Loucy (cell line): Measurements from ENCODE around the gene NUP35.

Experiments
- H2AFZ ChIP-seq: fragments of 200-600 bp; sonication (generic); 2 replicates; pipeline ENCODE4 v1.6.0; 2016; ENCODE audit warnings: antibody characterized with exemption, mild to moderate bottlenecking, low read length, moderate library complexity
- H3F3A ChIP-seq: fragments of 200-600 bp; 2 replicates; pipeline ENCODE4 v1.6.0; 2016; ENCODE audit warnings: antibody characterized with exemption, low read depth, mild to moderate bottlenecking
- H3K27me3 ChIP-seq: fragments of 200-600 bp; sonication (generic); 2 replicates; pipeline ENCODE4 v1.6.1; 2014; ENCODE audit warnings: low read length, mild to moderate bottlenecking; ENCODE audit not compliant: insufficient read depth, poor library complexity, severe bottlenecking
- H3K36me3 ChIP-seq: fragments of 200-600 bp; sonication (generic); 2 replicates; pipeline ENCODE4 v1.6.1; 2016; ENCODE audit warnings: low read length; ENCODE audit not compliant: insufficient read depth
- H3K4me1 ChIP-seq: fragments of 200-600 bp; sonication (generic); 2 replicates; pipeline ENCODE4 v1.5.1; 2014; ENCODE audit warnings: low read length, mild to moderate bottlenecking; ENCODE audit not compliant: insufficient read depth, poor library complexity, severe bottlenecking
- H3K4me2 ChIP-seq: fragments of 200-600 bp; sonication (generic); 2 replicates; pipeline ENCODE4 v1.6.0; 2014; ENCODE audit warnings: antibody characterized with exemption, low read length, low read depth, mild to moderate bottlenecking; ENCODE audit not compliant: poor library complexity, severe bottlenecking
- H3K4me3 ChIP-seq: fragments of 200-600 bp; sonication (generic); 2 replicates; pipeline ENCODE4 v1.5.1; 2014; ENCODE audit warnings: low read length, mild to moderate bottlenecking, mixed read lengths; ENCODE audit not compliant: poor library complexity, severe bottlenecking
- H3K79me2 ChIP-seq: fragments of 200-600 bp; sonication (generic); 2 replicates; pipeline ENCODE4 v1.6.1; 2014; ENCODE audit warnings: low read length; ENCODE audit not compliant: insufficient read depth
- H3K9ac ChIP-seq: fragments of 200-600 bp; sonication (generic); 2 replicates; pipeline ENCODE4 v1.6.0; 2014; ENCODE audit warnings: mild to moderate bottlenecking, low read depth, low read length, moderate library complexity; ENCODE audit not compliant: poor library complexity, severe bottlenecking
- H3K9me2 ChIP-seq: fragments of 200-600 bp; sonication (generic); replicated peaks from 2 replicates; pipeline ENCODE4 v1.6.1; 2016; ENCODE audit warnings: low read depth, low read length, mixed read lengths
- H3K9me3 ChIP-seq: fragments of 200-600 bp; sonication (generic); 2 replicates; pipeline ENCODE4 v1.6.1; 2014; ENCODE audit warnings: mild to moderate bottlenecking, antibody characterized with exemption, low read length, low read depth; ENCODE audit not compliant: insufficient read depth
- H4K20me1 ChIP-seq: fragments of 200-600 bp; sonication (generic); 2 replicates; pipeline ENCODE4 v1.6.0; 2014; ENCODE audit warnings: antibody characterized with exemption, low read length, mild to moderate bottlenecking; ENCODE audit not compliant: insufficient read depth, poor library complexity, severe bottlenecking
- EZH2phosphoT487 ChIP-seq: fragments of 200-600 bp; IDR thresholded peaks from 2 replicates; pipeline ENCODE4 v1.6.1; 2018; ENCODE audit warnings: antibody characterized with exemption, mild to moderate bottlenecking, moderate library complexity, borderline replicate concordance
- TF ChIP-seq, protein P1 (sequence below): fragments of 200-600 bp; sonication (generic); conservative IDR thresholded peaks from 2 replicates; pipeline ENCODE4 v1.5.1; 2014; ENCODE audit warnings: mild to moderate bottlenecking, antibody characterized with exemption, low read length

The NUP35 gene

DNA sequence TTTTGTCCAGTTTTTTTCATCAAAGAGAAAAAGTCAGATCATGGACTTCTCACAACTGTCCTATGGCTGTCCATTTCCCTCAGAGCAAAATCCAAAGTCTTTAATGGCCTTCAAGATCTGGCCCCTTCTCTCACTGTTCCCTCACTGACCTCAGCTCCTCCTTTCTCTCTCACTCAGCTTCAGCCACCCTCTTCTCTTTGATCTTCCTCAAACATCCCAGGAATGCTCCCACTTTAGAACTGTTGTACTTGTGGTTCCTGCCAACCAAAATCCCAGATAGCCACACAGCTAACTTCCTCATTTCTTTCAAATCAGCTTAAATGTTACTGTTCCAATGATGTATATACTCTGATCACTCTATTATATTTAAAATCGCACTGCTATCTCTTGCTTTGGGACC is 82.9 kb downstream of the NUP35 start:
- TF ChIP-seq, protein P1, sequence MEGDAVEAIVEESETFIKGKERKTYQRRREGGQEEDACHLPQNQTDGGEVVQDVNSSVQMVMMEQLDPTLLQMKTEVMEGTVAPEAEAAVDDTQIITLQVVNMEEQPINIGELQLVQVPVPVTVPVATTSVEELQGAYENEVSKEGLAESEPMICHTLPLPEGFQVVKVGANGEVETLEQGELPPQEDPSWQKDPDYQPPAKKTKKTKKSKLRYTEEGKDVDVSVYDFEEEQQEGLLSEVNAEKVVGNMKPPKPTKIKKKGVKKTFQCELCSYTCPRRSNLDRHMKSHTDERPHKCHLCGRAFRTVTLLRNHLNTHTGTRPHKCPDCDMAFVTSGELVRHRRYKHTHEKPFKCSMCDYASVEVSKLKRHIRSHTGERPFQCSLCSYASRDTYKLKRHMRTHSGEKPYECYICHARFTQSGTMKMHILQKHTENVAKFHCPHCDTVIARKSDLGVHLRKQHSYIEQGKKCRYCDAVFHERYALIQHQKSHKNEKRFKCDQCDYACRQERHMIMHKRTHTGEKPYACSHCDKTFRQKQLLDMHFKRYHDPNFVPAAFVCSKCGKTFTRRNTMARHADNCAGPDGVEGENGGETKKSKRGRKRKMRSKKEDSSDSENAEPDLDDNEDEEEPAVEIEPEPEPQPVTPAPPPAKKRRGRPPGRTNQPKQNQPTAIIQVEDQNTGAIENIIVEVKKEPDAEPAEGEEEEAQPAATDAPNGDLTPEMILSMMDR, result no peak
- no peak for TF ChIP-seq EZH2phosphoT487
- no peak overlapping the region for H3K9ac ChIP-seq
- no peak overlapping the region for H3K4me2 ChIP-seq

DNA sequence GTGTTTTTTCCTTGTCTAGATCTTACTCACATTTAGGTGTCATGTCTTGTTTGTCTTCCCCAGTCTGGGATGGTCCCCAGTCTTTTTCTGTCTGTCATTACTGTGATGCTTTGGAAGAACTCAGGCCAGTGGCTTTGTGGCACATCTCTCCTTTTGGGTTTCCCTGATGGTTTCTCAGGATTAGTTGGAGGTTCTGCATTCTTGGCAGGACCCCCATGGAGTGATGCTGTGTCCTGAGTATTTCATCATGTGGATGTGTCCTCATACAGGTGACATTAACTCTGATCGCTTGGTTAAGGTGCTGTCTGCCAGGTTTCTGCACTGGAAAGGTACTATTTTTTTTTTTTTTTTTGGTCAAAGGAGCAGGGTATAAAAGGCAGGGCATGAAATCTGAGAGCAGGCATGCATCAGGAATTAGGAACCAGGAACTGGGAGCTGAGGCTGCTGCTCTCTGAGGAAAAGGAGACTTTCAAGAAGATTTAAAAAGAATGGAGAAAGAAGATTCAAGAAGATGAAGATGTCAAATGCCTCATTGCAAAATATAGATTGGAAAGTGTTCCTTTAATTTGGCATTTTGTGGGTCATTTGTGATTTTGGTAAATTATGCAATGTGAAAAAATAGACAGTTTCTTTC is 85.3 kb downstream of the NUP35 start:
- H3K4me3 ChIP-seq, result no peak overlapping the region
- TF ChIP-seq, protein P1, result no peak
- TF ChIP-seq EZH2phosphoT487, result no peak
- no peak overlapping the region for H3K9ac ChIP-seq
- no peaks in the 10 kb centered on the region for H3K27me3 ChIP-seq
- no peaks in the 10 kb centered on the region for H3K9me3 ChIP-seq
- no peak overlapping the region for H2AFZ ChIP-seq
- H3K36me3 ChIP-seq, result no peaks in the 10 kb centered on the region
- no peak overlapping the region for H3K4me2 ChIP-seq
- no peaks in the 10 kb centered on the region for H3K9me2 ChIP-seq
- H3K79me2 ChIP-seq, result no peaks in the 10 kb centered on the region
- H3K4me1 ChIP-seq, result no peaks in the 10 kb centered on the region
- H4K20me1 ChIP-seq, result no peaks in the 10 kb centered on the region
- H3F3A ChIP-seq, result no peaks in the 10 kb centered on the region

More for the DNA sequence above, 82.9 kb downstream of the NUP35 start:
- no peaks in the 10 kb centered on the region for H3K27me3 ChIP-seq
- H3K9me2 ChIP-seq, result no peaks in the 10 kb centered on the region
- no peaks in the 10 kb centered on the region for H3K79me2 ChIP-seq
- H3K36me3 ChIP-seq, result no peaks in the 10 kb centered on the region
- H3F3A ChIP-seq, result no peaks in the 10 kb centered on the region
- no peaks in the 10 kb centered on the region for H4K20me1 ChIP-seq
- no peak overlapping the region for H3K4me3 ChIP-seq
- no peaks in the 10 kb centered on the region for H3K4me1 ChIP-seq
- H2AFZ ChIP-seq, result no peak overlapping the region
- no peaks in the 10 kb centered on the region for H3K9me3 ChIP-seq
